ENCODE data around the gene GPR89A.
"Not testable (repeated sequence)": the region's sequence is repeated elsewhere in the genome, so short reads cannot be mapped to it uniquely, and the experiment has no call there.

GPR89A gene

GRCh38 chr1:145688328-145688727, 80.5 kb downstream of the GPR89A start:
- DNase-seq, result no peak

- DNase-seq, result no peak
Measured at GRCh38 chr1:145688924-145689323, 81.1 kb downstream of the GPR89A start.

- DNase-seq, result no peak
Measured at GRCh38 chr1:145689922-145690321, 82.1 kb downstream of the GPR89A start.

- DNase-seq, result peak; percentile 63
Measured at GRCh38 chr1:145690587-145691558, 83.1 kb downstream of the GPR89A start.

- DNase-seq, result no peak
Measured at GRCh38 chr1:145692785-145693443, 85.1 kb downstream of the GPR89A start.

GRCh38 chr1:145695821-145696629, 88.2 kb downstream of the GPR89A start:
- no peak for DNase-seq

GRCh38 chr1:145696630-145696960, 88.8 kb downstream of the GPR89A start:
- no peak for DNase-seq

GRCh38 chr1:145701306-145701862, 93.6 kb downstream of the GPR89A start:
- no peak for DNase-seq

- DNase-seq, result no peak
Measured at GRCh38 chr1:145702052-145702451, 94.3 kb downstream of the GPR89A start.

GRCh38 chr1:145702826-145703225, 95.0 kb downstream of the GPR89A start:
- DNase-seq, result no peak

GRCh38 chr1:145705622-145706021, 97.8 kb downstream of the GPR89A start:
- no peak for DNase-seq

- peak; percentile 22 for DNase-seq
Measured at GRCh38 chr1:145706086-145706664, 98.4 kb downstream of the GPR89A start.

GRCh38 chr1:145707183-145707867, 99.5 kb downstream of the GPR89A start, which contains the start of gene PDZK1:
PDZK1 (minus strand) TSS chr1:145707368; CDS start chr1:145688021, 19,347 bp downstream.
- DNase-seq, result no peak

GRCh38 chr1:145708063-145708462, 100.3 kb downstream of the GPR89A start:
- DNase-seq, result no peak

- no peak for DNase-seq
Measured at GRCh38 chr1:145710291-145711027, 102.7 kb downstream of the GPR89A start.

- no peak for DNase-seq
Measured at GRCh38 chr1:145711213-145711651, 103.4 kb downstream of the GPR89A start.

GRCh38 chr1:145714524-145715111, 106.8 kb downstream of the GPR89A start:
- no peak for DNase-seq

- no peak for DNase-seq
Measured at GRCh38 chr1:145716641-145717345, 109.0 kb downstream of the GPR89A start.

- DNase-seq, result no peak
Measured at GRCh38 chr1:145717833-145718232, 110.0 kb downstream of the GPR89A start.

GRCh38 chr1:145718465-145718864, 110.7 kb downstream of the GPR89A start:
- not testable (repeated sequence) for DNase-seq
